Measurements from ENCODE around the gene PPP1CC.
"Not testable (repeated sequence)": the region's sequence is repeated elsewhere in the genome, so short reads cannot be mapped to it uniquely, and the experiment has no call there.

The PPP1CC gene

DNA sequence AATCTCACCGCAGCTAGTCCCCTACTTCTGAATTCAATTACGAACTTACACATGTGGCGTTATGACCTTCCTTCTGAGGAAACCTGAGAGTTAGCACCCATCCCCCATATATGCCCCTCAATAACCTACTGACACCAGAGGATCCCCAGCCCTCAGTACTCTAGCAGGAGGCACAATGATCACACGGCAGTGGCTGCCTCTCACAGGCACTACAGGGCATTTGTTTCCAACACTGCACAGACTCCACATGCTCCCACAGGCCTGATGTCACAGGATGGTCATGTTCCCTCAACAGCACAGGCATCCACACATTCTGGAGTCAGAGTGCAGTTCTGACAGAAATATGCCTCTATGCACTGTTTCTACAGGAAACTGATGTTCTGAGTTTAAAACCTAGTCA is 17.4 kb downstream of the PPP1CC start:
- TF ChIP-seq, protein P1, sequence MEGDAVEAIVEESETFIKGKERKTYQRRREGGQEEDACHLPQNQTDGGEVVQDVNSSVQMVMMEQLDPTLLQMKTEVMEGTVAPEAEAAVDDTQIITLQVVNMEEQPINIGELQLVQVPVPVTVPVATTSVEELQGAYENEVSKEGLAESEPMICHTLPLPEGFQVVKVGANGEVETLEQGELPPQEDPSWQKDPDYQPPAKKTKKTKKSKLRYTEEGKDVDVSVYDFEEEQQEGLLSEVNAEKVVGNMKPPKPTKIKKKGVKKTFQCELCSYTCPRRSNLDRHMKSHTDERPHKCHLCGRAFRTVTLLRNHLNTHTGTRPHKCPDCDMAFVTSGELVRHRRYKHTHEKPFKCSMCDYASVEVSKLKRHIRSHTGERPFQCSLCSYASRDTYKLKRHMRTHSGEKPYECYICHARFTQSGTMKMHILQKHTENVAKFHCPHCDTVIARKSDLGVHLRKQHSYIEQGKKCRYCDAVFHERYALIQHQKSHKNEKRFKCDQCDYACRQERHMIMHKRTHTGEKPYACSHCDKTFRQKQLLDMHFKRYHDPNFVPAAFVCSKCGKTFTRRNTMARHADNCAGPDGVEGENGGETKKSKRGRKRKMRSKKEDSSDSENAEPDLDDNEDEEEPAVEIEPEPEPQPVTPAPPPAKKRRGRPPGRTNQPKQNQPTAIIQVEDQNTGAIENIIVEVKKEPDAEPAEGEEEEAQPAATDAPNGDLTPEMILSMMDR (IDR thresholded peaks at IDR 0.05; ENCODE audit: low read depth, low read length): no peak
- no peak for DNase-seq (ENCODE audit: extremely low read depth, low read depth)

DNA sequence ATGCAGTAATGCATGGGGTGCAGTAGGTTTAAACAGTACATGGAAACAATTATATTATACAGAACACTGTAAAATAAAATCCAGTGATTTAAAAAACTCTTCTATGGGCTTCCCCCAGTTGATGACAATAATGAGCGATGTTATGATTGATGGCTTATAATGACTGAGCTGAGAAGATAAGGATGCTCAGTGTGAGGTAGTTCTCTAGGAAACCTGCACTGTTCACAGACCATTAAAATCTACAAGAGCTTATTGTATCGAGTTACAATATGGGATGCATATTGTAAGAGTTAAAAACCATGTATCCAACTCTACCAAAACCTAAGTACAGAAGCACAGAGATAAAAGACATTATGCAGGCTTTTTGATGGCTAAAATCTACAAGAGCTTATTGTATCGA is 19.8 kb downstream of the PPP1CC start:
- DNase-seq (ENCODE audit: extremely low read depth, low read depth): not testable (repeated sequence)

DNA sequence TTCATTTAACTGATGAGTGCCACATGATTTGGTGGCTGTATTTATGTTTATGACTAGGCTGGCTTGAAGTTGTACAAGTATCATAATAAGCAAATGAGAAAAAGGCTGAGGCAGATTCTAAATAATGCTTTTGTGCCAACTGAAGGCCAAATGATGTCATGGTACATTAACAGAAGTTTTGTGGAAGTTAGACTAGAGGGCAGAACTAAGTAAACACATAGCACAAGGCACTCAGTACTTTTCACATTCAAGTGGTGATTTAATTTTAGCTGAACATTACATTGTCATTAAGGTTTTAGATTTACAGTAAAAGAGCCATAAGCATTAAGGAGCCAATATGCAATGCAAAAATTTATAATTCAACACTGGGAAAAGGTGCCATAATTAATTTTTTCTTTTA is 21.1 kb downstream of the PPP1CC start:
- DNase-seq (ENCODE audit: extremely low read depth, low read depth): no peak

DNA sequence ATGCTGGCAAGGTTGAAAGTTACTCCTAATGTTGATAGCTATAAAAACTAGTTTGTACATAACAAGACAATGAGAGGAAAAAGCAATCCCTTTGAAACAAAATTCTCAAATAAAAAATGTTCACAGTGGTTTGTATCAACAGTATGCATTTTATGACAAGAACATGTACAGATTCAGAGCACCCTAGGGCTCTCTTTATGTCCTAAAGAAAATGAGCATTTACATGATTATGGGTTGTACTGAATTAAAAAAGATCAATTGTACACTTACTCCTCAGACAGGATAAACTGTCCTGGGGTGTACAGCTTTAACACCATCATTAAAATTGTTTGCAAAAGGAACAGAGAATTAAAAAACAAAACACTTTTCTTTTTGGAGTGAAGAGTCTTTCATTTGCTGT is 22.2 kb downstream of the PPP1CC start:
- TF ChIP-seq, protein P1 (IDR thresholded peaks at IDR 0.05; ENCODE audit: low read depth, low read length): no peak
- DNase-seq (ENCODE audit: extremely low read depth, low read depth): no peak

More for the DNA sequence above, 21.1 kb downstream of the PPP1CC start:
- TF ChIP-seq, protein P1 (IDR thresholded peaks at IDR 0.05; ENCODE audit: low read depth, low read length): no peak

DNA sequence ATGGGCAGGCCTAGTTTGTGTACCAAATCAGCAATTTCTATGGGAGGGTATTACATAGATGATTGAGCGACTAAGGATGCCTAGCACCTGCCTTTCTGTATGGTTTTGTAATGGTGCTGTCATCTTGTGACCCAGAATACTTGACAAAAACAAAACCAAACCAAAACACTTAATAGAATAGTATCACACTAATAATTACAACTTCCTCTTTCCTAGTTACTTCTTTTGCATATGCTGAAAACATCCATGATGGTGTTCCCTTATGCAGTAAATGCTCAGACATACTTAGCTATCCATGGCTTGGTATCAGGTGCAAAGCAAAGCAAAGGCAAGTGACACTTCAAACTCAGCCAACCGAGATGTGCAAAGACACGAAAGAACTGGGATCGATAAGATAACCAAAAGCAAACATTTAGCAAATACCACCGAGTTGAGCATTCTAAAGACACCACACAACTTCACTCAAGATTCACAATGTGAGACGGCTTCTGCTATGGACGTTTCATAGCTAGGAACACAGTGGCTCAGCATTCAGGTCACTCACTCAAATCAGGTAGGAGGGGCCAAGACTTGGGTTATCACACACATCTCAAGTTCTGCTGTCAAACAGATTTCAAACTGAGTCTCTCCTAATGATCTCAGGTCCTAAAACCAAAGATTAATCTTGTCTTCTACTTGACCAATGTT is 24.3 kb downstream of the PPP1CC start:
- TF ChIP-seq, protein P1 (IDR thresholded peaks at IDR 0.05; ENCODE audit: low read depth, low read length): no peak
- DNase-seq (ENCODE audit: extremely low read depth, low read depth): no peak

DNA sequence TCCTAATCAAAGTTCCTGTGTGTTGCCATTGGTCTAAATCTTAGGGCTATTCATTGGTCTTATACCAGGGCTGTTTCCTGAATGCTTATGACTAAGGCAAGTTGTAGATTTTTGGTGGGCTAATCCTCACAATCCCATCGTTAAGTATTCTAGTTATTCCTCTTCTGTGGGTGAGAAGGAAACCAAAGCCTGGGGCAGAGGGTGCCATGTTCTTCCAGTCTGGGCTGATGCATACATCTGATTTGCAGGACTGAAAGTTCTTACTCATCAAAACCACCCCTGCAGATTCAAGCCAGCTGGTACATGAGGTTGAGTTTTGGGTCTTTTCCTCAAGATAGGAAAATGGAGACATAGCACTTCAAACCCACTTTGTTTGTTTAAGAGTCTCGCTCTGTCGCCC is 25.7 kb downstream of the PPP1CC start:
- no peak for DNase-seq (ENCODE audit: extremely low read depth, low read depth)
- TF ChIP-seq, protein P1 (IDR thresholded peaks at IDR 0.05; ENCODE audit: low read depth, low read length): no peak

DNA sequence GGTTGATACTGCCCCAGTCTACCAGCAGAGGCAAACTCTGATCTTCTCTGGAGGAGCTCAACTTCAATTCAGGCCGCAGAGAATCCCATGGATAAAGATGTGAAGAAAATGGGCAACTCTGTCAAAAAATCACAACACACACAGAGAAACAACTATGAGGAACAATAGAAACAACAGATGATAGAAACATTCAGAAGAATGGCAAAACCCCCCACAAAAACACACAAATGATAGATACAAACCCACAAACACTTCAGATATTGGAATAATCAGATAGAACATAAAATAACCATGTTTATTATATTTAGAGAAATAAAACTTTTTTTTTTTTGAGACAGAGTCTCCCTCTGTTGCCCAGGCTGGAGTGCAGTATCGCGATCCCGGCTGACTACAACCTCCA is 33.8 kb downstream of the PPP1CC start:
- DNase-seq (ENCODE audit: extremely low read depth, low read depth): no peak
- TF ChIP-seq, protein P1 (IDR thresholded peaks at IDR 0.05; ENCODE audit: low read depth, low read length): no peak

DNA sequence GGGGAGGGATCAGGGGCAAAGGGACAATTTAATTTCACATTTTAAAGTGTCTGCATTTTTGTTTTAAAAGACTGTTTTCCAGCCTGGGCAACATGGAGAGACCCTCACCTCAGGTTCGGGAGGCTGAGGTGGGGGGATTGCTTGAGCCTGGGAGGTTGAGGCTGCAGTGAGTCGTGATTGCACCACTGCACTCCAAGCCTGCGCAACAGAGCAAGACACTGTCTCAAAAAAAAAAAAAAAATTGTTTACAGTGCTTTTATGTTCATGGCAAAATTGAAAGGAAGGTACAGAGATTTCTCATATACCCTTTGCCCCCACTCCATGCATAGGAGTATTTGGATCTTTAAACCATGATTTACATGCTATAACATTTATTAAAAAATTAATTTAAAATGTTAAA is 37.4 kb downstream of the PPP1CC start:
- DNase-seq (ENCODE audit: extremely low read depth, low read depth): no peak

More for the DNA sequence above, 37.4 kb downstream of the PPP1CC start:
- TF ChIP-seq, protein P1 (IDR thresholded peaks at IDR 0.05; ENCODE audit: low read depth, low read length): no peak
